NCI-H345 treated with DMSO at 0.1 percent for 48 hours (cell line): Measurements from ENCODE around the gene CCDC183.
"Not testable (repeated sequence)": the region's sequence is repeated elsewhere in the genome, so short reads cannot be mapped to it uniquely, and the experiment has no call there.

Experiments used
- DNase-seq: peaks from one replicate; lab custom pipeline; 2025; ENCODE audit not compliant: unreplicated experiment; lab: John Stamatoyannopoulos, UW

Gene CCDC183

DNA sequence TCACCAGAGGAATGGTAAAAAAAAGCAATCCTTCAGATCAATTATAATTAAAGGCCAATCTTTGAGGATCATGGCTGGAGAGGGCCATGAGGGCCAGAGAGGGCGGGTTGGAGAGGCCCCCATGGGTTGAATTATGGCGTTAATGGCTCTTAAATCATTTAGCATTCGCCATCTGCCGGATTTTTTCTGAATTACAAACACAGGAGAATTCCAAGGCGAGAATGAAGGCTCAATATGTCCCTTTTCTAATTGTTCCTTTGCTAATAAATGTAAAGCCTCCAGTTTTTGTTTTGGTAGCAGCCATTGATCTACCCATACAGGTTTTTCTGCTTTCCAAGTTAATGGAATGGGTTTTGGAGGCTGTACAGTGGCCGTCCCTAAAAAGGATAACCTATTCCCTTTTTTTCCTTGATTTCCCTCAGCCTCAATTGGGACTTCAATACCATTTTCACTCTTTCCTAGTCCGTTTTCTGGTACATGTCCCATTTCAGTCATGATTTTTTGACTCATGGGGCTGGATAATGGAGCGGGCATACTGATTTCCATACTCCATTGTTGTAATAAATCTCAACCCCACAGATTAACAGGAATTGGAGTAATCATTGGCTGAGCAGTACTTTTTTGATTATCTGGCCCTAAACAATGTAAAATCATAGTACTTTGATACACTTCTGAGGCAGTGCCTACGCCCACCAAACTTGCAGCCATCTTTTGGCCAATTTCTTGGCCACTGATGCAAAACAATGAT lies 11.7 kb upstream of the CCDC183 start:
- no peak for DNase-seq

DNA sequence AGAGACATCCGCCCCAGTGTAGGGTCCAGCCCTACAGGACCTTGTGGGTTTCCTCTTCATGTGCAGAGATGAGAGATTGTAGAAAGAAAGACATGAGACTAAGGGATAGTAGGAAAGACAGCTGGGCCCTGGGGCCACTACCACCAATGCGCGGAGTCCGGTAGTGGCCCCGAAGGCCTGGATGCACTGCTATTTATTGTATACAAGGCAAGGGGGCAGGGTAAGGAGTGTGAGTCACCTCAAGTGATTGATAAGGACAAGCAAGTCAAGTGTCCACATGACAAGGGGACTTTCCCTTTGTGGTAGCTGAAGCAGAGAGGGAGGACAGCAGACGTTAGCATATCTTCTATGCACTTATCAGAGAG lies 11.2 kb upstream of the CCDC183 start:
- no peak for DNase-seq

DNA sequence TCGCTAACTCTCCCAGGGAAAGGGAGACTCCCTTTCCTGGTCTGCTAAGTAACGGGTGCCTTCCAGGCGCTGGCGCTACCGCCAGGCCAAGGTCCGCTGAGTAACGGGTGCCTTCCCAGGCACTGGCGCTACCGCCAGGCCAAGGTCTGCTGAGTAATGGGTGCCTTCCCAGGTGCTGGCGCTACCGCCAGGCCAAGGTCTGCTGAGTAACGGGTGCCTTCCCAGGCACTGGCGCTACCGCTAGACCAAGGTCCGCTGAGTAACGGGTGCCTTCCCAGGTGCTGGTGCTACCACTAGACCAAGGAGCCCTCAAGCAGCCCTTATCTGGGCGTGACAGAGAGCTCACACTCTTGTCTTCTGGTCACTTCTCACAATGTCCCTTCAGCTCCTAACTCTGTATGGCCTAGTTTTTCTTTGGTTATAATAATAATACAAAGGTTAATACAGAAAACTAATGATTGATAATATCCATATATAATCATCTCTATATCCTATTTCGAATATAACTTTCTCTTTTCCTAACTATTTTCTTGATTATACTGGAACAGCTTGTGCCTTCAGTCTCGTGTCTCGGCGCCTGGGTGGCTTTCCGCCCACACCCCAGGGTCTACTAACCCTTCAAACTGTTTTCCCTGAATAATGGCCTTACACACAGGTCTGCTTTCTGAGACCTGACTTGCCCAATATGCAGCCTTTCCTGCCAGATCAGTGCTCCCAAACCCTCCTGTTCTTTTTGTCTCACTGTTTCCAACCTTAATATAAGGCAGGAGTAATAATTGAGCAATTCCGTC lies 10.4 kb upstream of the CCDC183 start:
- DNase-seq, result not testable (repeated sequence)

DNA sequence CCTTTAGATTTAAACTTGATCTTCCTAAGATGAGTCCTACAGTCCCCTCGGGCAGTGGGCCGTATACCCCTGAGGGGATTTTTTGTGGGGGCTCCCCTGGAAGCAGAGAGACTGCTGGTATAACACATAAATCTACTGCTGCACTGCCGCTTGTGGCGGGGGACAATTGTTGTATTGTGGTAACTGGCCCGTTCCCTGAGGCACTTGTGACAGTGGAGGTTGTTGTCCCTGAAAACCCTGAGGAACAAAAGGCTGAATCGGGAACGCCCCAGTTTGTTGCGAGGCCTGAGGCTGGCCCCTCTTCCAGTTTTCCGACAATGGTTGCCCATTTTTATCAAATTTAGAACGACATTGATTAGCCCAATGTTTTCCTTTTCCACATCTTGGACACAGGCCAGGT lies 9.7 kb upstream of the CCDC183 start:
- no peak for DNase-seq

DNA sequence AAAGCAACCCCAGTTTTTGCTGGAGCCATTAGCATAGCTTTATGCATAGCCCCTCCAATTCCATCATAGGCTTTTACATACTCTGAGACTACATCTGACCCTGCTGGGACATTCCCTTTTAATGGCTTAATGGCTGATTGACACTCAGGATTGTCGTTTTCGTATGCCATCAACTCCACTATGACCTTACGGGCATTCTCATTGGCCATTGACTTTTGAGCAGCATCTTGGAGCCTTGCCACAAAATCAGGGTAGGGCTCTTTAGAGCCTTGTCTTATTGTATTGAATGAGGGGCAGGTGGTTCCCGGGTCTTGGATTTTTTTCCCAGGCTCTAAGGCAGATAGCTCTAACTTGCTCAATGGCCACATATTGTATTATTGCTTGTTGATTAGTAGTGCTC lies 9.2 kb upstream of the CCDC183 start:
- DNase-seq, result not testable (repeated sequence)

DNA sequence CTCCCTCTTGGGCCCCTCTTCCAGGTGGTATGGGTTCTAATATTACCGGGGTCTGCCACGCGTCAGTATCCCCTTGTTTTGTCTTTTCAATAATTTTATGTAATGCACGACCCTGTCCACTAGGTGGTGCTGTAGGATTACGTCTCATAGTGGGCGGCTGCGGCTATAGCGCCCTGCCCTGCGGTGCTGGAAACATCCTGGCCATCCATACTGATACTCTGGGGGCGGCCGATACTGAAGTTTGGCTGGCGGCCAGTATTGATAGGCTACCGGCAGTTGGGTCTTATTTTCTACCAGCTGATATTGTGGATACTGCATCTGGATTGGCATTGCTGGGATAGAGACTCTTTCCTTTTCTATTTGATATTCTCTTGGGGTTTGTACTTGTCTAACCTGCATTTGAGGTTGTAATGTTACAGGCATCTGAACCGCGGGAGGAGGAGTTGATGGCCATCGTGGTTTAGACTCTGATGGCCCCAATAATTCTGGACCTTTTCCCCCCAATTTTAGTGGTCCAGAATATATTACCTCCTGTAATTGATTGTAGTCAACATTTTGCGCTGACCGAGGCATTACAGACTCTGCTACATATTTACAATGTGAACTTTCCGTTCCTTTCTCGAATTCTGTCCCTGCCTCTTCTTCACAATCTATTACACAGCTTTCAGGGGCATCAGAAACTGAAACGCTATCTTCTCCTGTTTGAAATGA lies 8.3 kb upstream of the CCDC183 start:
- DNase-seq, result peak; percentile 66

DNA sequence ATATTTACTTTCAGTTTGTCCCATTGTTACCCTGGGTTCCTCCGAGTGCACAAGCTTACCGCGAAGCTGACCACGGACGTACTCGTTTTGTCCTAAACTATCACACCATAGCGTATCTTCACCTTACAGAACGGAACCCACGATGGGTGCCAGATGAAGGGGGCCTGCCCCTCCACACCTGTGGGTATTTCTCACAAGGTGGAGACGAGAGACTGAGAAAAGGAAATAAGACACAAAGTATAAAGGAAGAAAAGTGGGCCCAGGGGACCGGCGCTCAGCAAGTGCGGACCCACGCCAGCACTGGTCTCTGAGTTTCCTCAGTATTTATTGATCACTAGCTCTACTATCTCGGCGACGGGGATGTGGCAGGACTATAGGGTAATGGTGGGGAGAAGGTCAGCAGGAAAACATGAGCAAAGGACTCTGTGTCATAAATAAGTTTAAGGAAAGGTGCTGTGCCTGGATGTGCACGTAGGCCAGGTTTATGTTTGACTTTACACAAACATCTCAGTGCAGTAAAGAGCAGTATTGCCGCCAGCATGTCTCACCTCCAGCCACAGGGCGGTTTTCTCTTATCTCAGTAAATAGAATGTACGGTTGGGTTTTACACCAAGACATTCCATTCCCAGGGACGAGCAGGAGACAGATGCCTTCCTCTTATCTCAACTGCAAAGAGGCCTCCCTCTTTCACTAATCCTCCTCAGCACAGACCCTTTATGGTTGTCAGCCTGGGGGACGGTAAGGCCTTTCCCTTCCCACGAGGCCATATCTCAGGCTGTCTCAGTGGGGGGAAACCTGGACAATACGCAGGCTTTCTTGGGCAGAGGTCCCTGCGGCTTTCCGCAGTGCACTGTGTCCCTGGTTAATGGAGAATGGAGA lies 7.3 kb upstream of the CCDC183 start:
- not testable (repeated sequence) for DNase-seq

DNA sequence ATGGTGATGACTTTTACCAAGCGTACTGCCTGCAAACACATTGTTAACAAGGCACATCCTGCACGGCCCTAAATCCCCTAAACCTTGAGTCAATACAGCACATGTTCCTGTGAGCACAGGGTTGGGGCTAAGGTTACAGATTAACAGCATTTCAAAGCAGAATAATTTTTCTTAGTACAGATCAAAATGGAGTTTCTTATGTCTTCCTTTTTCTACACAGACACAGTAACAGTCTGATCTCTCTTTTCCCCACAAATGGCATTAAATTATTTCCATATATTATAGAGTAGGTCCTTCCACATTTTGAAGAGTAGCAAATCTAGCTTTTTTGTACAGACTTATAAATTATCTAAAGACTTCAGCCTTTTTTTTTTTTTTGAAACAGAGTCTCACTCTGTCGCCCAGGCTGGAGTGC lies 6.6 kb upstream of the CCDC183 start:
- no peak for DNase-seq

DNA sequence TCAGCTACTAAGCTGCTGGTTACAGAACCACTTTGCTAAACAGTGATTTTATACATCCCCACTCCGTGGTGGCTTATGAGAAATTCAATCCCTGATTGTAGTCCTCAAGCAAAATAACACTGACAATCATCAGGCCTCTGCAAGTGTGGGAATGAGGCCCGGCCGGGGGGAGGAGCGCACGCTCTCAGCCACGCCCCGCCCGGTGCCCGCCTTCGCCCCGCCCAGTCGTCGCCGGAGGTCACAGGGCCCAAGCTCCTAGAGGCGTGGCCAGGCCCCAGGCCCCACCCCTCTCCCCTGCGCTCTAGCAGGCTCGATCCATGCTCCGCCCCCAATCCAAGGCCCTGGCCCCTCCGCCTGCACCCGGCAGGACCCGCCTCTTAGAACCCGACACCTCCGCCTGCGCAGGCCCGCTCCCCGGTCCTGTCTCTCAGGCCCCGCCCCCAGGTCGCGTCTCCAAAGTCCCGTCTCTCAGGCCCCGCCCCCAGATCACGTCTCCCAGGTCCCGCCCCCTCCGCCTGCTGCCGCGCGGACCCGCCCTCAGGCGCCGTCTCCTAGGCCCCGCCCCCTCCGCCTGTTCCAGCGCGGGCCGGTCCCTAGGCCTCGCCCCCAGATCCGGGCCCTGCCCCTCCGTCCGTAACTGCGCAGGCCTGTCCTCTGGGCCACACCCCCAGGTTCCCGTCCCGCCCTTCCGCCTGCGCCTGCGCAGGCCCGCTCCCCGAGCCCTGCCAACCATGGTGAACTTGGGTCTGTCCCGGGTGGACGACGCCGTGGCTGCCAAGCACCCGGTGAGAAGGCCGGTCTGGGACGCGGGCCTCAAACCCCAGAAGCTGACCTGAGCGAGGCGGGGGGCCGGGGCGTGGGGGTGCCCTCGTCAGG lies 5.3 kb upstream of the CCDC183 start, which contains the start of gene TMEM141:
TMEM141 (plus strand) TSS at position 705 of the 876 bp plus-strand sequence; CDS start at position 732, 27 bp downstream.
- peak; percentile 97 for DNase-seq

DNA sequence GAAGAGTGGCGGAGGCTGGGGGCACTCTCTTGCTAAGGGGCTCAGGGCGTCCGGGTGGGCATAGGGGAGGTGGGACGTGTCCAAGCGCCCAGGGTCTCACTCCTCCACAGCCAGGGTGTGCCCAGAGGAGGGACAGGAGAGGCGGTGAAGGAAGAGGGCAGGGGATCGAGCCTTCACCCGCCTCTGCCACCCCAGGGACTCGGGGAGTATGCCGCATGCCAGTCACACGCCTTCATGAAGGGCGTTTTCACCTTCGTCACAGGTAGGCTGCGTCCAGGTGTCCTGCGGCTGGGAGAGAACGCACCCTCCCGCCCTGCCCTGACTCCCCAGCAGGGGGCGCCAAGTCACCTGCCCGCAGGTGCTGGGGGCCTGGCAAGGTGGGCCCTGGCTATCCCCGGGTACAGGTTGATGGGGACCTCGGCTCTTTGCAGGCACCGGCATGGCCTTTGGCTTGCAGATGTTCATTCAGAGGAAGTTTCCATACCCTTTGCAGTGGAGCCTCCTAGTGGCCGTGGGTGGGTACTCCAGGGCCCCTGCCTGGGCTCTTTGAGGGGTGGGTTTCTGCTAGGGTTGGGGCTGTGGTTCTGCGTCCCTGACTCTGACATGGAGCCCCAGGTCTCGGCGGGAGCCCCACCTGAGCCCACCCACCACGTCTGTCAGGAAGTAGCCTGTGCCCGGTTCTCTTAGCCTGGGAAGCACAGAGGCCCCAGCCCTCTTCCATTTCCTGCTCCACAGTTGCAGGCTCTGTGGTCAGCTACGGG lies 4.4 kb upstream of the CCDC183 start:
- peak; percentile 40 for DNase-seq

DNA sequence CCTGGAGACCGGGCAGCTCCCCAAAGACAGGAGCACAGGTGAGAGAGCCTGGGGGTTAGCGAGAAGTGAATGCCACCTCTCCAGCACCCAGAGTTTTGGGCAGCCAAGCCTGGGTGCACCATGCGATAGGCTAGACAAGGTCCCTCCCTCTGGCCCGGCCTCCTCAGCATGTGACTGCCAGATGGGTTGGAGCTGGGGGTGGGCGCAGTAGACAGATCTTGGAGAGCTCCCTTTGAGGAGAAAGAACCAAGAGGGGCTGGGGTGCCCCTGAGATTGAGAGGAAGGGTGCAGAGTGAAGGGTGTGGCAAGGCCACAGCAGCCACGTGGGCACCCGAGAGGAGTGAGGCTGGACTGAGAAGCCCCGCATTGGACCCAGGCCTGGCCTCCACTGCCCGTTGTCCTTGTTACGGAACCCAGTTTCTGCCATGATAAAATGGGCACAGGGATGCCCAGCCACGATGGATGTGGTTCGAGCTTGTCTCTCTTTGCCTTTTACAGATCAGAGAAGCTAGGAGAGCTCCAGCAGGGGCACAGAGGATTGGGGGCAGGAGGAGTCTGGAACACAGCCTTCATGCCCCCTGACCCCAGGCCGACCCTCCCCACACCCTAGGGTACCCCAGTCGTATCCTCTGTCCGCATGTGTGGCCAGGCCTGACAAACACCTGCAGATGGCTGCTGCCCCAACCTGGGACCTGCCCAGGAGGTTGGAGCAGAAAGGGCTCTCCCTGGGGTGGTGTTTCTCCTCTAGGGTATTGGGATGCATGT lies 3.6 kb upstream of the CCDC183 start:
- no peak for DNase-seq

DNA sequence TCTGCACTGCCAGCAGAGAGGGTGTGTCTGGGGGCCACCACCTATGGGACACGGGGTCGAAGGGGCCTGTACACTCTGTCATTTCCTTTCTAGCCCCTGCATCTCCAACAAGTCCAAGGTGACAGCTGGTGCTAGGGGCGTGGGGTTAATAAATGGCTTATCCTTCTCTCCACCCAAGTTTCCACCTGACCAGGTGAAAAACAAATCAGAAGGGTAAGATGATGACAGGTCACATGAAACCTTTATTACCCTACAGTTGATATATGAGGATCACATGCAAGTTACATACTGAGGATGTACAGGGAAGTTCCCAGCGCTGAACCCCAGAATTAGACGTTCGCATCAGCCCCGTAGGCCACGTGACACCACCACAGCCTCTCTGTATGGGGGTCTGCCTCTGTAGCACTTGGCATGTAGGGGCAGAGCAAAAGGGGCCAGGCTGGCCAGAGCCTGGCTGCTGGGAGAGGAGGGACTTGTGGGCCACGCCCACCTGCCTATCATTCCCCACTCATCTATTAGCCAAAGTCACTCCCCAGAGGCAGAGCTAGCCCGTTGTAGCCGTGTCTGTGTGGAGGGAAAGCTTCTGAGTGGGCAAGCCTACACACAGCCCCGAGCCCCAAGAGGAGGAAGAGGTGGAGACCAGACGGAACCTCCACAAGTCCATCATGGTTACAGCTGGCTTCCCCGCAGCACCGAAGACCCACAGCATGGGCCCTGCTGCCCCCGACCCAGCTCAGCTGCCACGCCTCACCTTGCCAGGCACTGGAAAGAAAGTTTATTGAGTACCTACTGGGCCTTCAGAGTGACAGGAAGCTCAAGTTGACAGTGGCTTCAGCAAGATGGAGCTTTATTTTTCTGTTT lies 2.8 kb upstream of the CCDC183 start:
- DNase-seq, result no peak

DNA sequence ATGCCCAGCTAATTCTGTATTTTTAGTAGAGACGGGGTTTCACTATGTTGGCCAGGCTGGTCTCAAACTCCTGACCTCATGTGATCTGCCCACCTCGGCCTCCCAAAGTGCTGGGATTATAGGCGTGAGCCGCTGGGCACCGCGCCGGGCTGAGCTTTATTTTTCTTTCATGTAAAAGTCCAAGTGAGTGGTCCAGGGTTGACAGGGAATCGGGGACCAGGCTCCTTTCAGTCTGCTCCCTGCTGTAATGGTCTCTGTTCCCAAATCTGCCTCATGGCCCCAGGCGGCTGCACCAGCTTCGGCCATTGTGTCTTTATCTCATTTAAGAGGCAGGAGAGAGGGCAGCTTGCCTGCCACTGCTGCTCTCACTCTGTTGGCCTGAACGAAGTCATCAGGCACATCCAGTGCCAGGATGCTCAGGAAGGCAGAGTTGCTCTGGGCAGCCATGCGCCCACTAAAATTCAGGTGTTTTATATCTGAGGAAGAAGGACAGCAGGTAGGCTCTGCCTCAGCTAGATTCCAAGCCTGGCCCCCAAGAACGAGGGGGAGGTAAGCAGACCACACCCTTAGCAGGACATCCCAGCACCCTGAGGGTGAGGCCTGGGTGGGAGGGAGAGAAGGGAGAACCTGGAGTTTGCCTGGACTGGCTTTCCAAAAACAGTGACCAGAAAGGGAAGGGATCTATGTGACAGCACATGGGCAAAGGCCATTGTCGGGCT lies 1.7 kb upstream of the CCDC183 start:
- DNase-seq, result no peak

DNA sequence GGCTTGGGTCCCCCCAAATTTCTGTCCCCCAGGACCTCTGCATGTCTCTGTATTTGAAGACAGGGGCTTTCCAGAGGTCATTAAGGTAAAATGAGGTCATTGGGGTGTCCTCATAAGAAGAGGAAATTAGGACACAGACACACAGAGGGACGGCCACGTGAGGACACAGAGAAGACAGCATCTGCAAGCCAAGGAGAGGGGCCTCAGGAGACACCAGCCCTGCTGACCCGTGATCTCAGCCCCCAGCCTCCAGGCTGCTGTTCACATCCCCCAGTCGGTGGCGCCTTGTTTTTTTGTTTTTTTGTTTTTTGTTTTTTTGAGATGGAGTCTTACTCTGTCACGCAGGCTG lies 1.2 kb upstream of the CCDC183 start:
- DNase-seq, result no peak

DNA sequence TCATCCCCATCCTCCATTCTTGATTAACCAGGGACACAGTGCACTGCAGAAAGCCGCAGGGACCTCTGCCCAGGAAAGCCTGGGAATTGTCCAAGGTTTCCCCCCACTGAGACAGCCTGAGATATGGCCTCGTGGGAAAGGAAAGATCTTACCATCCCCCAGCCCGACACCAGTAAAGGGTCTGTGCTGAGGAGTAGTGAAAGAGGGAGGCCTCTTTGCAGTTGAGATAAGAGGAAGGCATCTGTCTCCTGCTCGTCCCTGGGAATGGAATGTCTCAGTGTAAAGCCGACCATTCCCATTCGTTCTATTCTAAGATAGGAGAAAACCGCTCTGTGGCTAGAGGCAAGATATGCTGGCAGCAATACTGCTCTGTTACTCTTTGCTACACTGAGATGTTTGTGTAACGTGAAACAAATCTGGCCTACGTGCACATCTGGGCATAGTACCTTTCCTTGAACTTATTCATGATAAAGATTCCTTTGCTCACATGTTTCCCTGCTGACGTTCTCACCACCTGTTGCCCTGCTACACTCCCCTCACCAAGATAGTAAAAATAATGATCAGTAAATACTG lies 723 bp downstream of the CCDC183 start:
- not testable (repeated sequence) for DNase-seq

DNA sequence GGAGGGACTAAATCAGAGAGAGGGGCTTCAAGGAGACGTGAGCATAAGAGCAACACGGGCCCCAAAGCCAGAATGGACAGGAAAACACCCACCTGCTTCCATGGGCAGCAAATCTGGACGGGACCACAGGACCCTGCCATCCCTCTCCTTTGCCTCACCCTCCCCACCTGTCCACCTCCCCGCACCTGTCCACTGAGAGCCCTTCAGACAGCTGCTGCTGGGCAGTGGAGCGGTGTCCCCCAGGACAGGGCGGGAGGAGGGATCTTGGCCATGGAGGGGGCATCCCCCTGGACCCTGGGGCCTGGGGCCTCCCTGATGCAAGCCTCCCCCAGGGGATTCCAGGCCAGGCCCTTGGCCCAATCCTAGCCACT lies 2.6 kb downstream of the CCDC183 start:
- DNase-seq, result no peak
